GM12878 (cell line): ENCODE data around the gene USP2. TPM values are rescaled to one million over a fixed set of nuclear protein-coding genes. Genes with fewer than 3 reads are reported as not detected.

Experiments used
- ATAC-seq: fragments of 200-7000 bp; cut with Tn5 transposase; 3 replicates; pipeline ENCODE4 v1.9.1; 2020; ENCODE audit warnings: mild to moderate bottlenecking, moderate library complexity
- BruUV-seq: library from RNA; stranded (reverse); fragments of 400-500 nt; replicated peaks from 2 replicates; lab custom pipeline; 2021; lab: Mats Ljungman, UMichigan
- CTCF ChIA-PET: fragments of 300-600 bp; sonication (Branson Sonifier 250); formaldehyde crosslinking; extraction: SDS; loops from one replicate; lab custom pipeline; 2021; ENCODE audit warnings: inconsistent platforms; lab: Yijun Ruan, JAX
- POLR2A ChIA-PET: fragments of 350-600 bp; formaldehyde crosslinking; extraction: SDS; loops from one replicate; lab custom pipeline; 2021; ENCODE audit warnings: inconsistent platforms; lab: Charles Lee
- RAD21 ChIA-PET: fragments of 300-600 bp; sonication (Branson Sonifier 250); formaldehyde crosslinking; loops from one replicate; lab custom pipeline; 2023; ENCODE audit warnings: antibody characterized with exemption; ENCODE audit not compliant: unreplicated experiment; lab: Charles Lee
- SMC1A ChIA-PET: fragments of 300-600 bp; sonication (Branson Sonifier 250); formaldehyde crosslinking; loops from one replicate; lab custom pipeline; 2023; ENCODE audit not compliant: unreplicated experiment, uncharacterized antibody; lab: Charles Lee
- DNase-seq: peaks from one replicate; pipeline ENCODE4 v3.0.0-alpha.2; 2011; ENCODE audit warnings: low read depth, low spot score
- FAIRE-seq: peaks from 3 replicates; lab custom pipeline; 2011; peaks lifted over from hg19 to GRCh38; lab: Jason Lieb, UNC
- H2AFZ ChIP-seq: 2 replicates; pipeline ENCODE4 v1.6.0; 2011; ENCODE audit warnings: low read depth, low read length, control low read depth; ENCODE audit not compliant: control insufficient read depth
- H3K27ac ChIP-seq: 2 replicates; pipeline ENCODE4 v1.5.1; 2011; ENCODE audit warnings: control low read depth; ENCODE audit not compliant: control insufficient read depth, insufficient read depth
- H3K27me3 ChIP-seq, 2 experiments: replicated peaks in 1 of 2; 2 replicates each; pipeline versions ENCODE4 v1.6.0 to v1.6.1; 2011; ENCODE audit warnings: low read length in 1 of 2; ENCODE audit not compliant: control insufficient read depth in 2 of 2, insufficient read depth in 2 of 2
- H3K36me3 ChIP-seq, 2 experiments: 2 replicates each; pipeline ENCODE4 v1.5.1; 2011; ENCODE audit warnings: low read length in 1 of 2; ENCODE audit not compliant: control insufficient read depth in 2 of 2, insufficient read depth in 2 of 2
- H3K4me1 ChIP-seq: 2 replicates; pipeline ENCODE4 v1.6.1; 2011; ENCODE audit warnings: mild to moderate bottlenecking, low read length, moderate library complexity, mixed read lengths; ENCODE audit not compliant: control insufficient read depth, insufficient read depth
- H3K4me2 ChIP-seq: 2 replicates; pipeline ENCODE4 v1.6.0; 2011; ENCODE audit warnings: control low read depth; ENCODE audit not compliant: control insufficient read depth, insufficient read depth
- H3K4me3 ChIP-seq: fragments of 200-600 bp; sonication (generic); 2 replicates; pipeline ENCODE4 v1.5.1; 2016
- H3K79me2 ChIP-seq: 2 replicates; pipeline ENCODE4 v1.6.0; 2011; ENCODE audit warnings: low read length; ENCODE audit not compliant: control insufficient read depth, insufficient read depth
- H3K9ac ChIP-seq: 2 replicates; pipeline ENCODE4 v1.8.0; 2011; ENCODE audit warnings: low read length, control low read depth, mixed read lengths; ENCODE audit not compliant: control insufficient read depth, insufficient read depth
- H3K9me3 ChIP-seq: replicated peaks from 3 replicates; pipeline ENCODE4 v1.5.1; 2011; ENCODE audit warnings: mild to moderate bottlenecking, low read length; ENCODE audit not compliant: control insufficient read depth, insufficient read depth
- H4K20me1 ChIP-seq: 2 replicates; pipeline ENCODE4 v1.6.0; 2011; ENCODE audit not compliant: control insufficient read depth, insufficient read depth
- BACH1 ChIP-seq: fragments of 450-650 bp; IDR thresholded peaks from 2 replicates; pipeline ENCODE4 v1.6.1; 2017; ENCODE audit warnings: mild to moderate bottlenecking, borderline replicate concordance
- BCL11A ChIP-seq: IDR thresholded peaks from 2 replicates; pipeline ENCODE4 v1.6.1; 2011; ENCODE audit warnings: low read depth, low read length
- DPF2 ChIP-seq: fragments of 450-650 bp; IDR thresholded peaks from 2 replicates; pipeline ENCODE4 v1.6.1; 2017; ENCODE audit warnings: mild to moderate bottlenecking
- ELK1 ChIP-seq: IDR thresholded peaks from 2 replicates; pipeline ENCODE4 v1.6.1; 2012; ENCODE audit warnings: low read depth, low read length, improper control_type of control experiment
- GABPA ChIP-seq: IDR thresholded peaks from 2 replicates; pipeline ENCODE4 v1.6.1; 2014; ENCODE audit warnings: antibody characterized with exemption, low read depth, mild to moderate bottlenecking, inconsistent platforms
- IRF4 ChIP-seq: IDR thresholded peaks from 2 replicates; pipeline ENCODE4 v1.6.1; 2011; ENCODE audit warnings: low read depth, low read length
- JUNB ChIP-seq: IDR thresholded peaks from 2 replicates; pipeline ENCODE4 v1.6.1; 2016; ENCODE audit warnings: antibody characterized with exemption, mild to moderate bottlenecking
- KLF5 ChIP-seq: fragments of 450-650 bp; IDR thresholded peaks from 2 replicates; pipeline ENCODE4 v1.6.1; 2014; ENCODE audit warnings: mild to moderate bottlenecking; ENCODE audit not compliant: partially characterized antibody
- MYB ChIP-seq: fragments of 150-350 bp; IDR thresholded peaks from 2 replicates; pipeline ENCODE4 v1.6.1; 2014; ENCODE audit warnings: mild to moderate bottlenecking, low read depth, low read length, borderline replicate concordance
- NFXL1 ChIP-seq: fragments of 450-650 bp; IDR thresholded peaks from 2 replicates; pipeline ENCODE4 v1.6.1; 2017; ENCODE audit warnings: antibody characterized with exemption, mild to moderate bottlenecking, borderline replicate concordance
- SIX5 ChIP-seq: IDR thresholded peaks from 2 replicates; pipeline ENCODE4 v1.6.1; 2011; ENCODE audit warnings: mild to moderate bottlenecking, low read depth, low read length, moderate library complexity; ENCODE audit not compliant: severe bottlenecking
- SRF ChIP-seq, 2 experiments: IDR thresholded peaks; 2 replicates each; pipeline ENCODE4 v1.6.1; 2011; ENCODE audit warnings: low read depth in 2 of 2, low read length in 2 of 2, mild to moderate bottlenecking in 1 of 2, moderate library complexity in 1 of 2
- SUZ12 ChIP-seq: fragments of 200-600 bp; sonication (generic); IDR thresholded peaks from one replicate; pipeline ENCODE4 v1.6.1; 2018; ENCODE audit warnings: antibody characterized with exemption, mild to moderate bottlenecking; ENCODE audit not compliant: unreplicated experiment
- YBX1 ChIP-seq: fragments of 450-650 bp; IDR thresholded peaks from 2 replicates; pipeline ENCODE4 v1.6.1; 2016; ENCODE audit warnings: antibody characterized with exemption
- ZNF622 ChIP-seq: fragments of 450-650 bp; IDR thresholded peaks from 2 replicates; pipeline ENCODE4 v1.6.1; 2017; ENCODE audit warnings: mild to moderate bottlenecking, inconsistent platforms
- WGBS: methylation state at CpG from one replicate; pipeline ENCODE4 v1.1.6; 2016; ENCODE audit warnings: low lambda C conversion rate; ENCODE audit not compliant: insufficient replicate concordance, insufficient coverage; ENCODE audit errors: missing lambda C conversion rate; 5-methylcytosine and 5-hydroxymethylcytosine counted together
- in situ Hi-C: fragments of 300-500 bp; cut with MboI; formaldehyde crosslinking; loops from 9 replicates; pipeline ENCODE4 v1.14.3; 2018; ENCODE audit warnings: mixed read lengths
- intact Hi-C: fragments of 100-400 bp; cut with micrococcal nuclease; formaldehyde crosslinking; loops from one replicate; pipeline ENCODE4 v1.14.2; 2022; ENCODE audit not compliant: unreplicated experiment
- polyA plus RNA-seq, 11 experiments: library from polyadenylated mRNA; depleted of rRNA in 4 of 11; unstranded in 6 of 11; stranded (reverse) in 5 of 11; fragments of >200 nt; fragmentation: Nextera tagmentation in 4 of 11; fragmentation: Illumina TruSeq in 1 of 11; extraction: Ambion mirVana in 4 of 11; extraction: Trizol in 1 of 11; gene quantifications; 1 replicate in 1 of 11; 2 replicates in 10 of 11; pipeline versions ENCODE4 v1.2.1 to v1.2.3, GENCODE V29; 2011 to 2016; ENCODE audit warnings: inconsistent platforms in 2 of 11, missing spikeins in 2 of 11, low read depth in 1 of 11
- total RNA-seq, 4 experiments: library from RNA; depleted of rRNA in 3 of 4; stranded (reverse); fragments of >200 nt in 3 of 4; fragmentation: Illumina TruSeq in 1 of 4; extraction: Trizol in 1 of 4; gene quantifications; 2 replicates each; pipeline versions ENCODE4 v1.2.1 to v1.2.3, GENCODE V29; 2013 to 2021
- TF ChIP-seq, protein P1 (sequence below), 3 experiments: IDR thresholded peaks in 2 of 3; conservative IDR thresholded peaks in 1 of 3; 2 replicates each; pipeline ENCODE4 v1.5.1; 2011; ENCODE audit warnings: low read depth in 3 of 3, low read length in 3 of 3, mild to moderate bottlenecking in 3 of 3, control low read depth in 2 of 3, moderate library complexity in 2 of 3, inconsistent platforms in 1 of 3, mixed read lengths in 1 of 3; ENCODE audit not compliant: control insufficient read depth in 2 of 3, insufficient read depth in 1 of 3; ENCODE audit errors: extremely low read depth in 1 of 3
- TF ChIP-seq, protein P2 (sequence below): IDR thresholded peaks from 2 replicates; pipeline ENCODE4 v1.6.1; 2011; ENCODE audit warnings: low read depth, mild to moderate bottlenecking, low read length, moderate library complexity, borderline replicate concordance; ENCODE audit errors: extremely low read depth

The USP2 gene
- total and polyA plus RNA-seq, 10 of the 15 experiments (the other 5 are each of a cell fraction or from before 2014, with no cell fraction given), result 0.03 to 0.13 (median 0.06) TPM; not detected in 4

DNA sequence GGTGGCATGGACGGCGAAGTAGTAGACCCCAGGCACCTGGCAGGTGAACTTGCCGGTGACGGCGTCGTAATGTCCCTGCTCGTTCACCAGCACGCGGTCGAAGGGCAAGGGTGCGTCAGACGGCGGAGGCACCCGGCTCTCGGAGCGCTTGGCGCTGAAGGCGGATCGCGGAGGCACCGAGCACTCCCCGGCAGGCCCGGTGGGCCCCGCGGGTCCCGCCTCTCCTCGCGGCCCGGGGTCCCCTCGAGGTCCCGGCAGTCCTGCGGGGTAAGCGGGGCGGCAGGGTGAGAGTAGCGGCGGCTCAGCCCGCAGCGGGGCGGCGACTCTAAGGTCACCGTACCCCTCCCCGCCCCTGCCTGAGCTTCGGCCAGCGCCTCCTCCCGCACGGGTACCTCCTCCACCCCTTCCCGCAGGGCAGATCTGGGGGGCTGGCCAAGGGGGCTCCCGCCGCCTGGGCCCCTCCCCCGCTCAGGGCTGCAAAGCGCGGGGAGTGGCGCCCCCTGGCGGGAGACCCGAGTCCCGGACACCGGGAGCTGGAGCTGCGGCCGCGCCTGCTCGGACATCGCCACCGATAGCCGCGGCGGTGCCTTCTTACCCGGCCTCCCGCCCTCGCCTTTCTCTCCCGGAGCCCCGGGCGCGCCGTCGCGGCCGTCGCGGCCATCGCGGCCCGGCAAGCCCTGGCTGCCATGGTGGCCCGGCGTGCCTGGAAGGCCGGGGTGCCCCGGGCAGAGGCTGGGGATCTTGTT lies 41.7 kb downstream of the USP2 start (continued):
- TF ChIP-seq SUZ12, result peak; percentile 97
- no peak for TF ChIP-seq KLF5
- TF ChIP-seq, all 136 proteins: peak for 9

DNA sequence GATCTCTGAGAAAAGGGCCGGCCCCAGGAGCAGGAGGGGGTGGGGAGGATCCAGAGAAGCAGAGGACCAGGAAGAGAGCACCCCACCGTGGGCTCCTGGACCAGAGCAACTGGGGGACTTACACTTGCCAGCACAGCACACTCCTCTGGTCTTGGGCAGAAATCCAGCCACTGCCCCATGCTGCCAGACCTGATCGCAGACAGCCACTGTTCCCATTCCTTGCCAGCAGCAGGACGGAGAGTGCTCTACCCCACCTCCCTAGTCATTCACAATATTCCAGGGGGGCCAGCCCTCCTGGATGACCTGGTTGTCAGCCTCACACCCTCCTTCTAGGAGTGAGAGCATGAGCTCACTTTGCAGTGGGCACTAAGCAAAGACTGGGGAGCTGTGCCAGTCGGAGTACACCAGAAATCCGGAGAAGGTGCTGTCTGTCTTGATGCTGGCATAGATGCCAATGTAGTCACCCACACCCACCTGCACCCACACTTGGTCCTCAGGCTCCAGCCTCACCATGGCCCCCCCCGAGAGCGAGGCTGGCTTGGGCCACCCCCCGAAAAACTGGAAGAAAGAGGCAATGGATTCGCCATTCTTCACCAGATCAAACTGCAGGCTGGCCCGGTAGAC lies 42.4 kb downstream of the USP2 start:
- no peak for FAIRE-seq
- DNase-seq, result no peak
- no peaks in the 10 kb centered on the region for H4K20me1 ChIP-seq
- H3K4me3 ChIP-seq, result no peak overlapping the region
- H3K79me2 ChIP-seq, result peaks cover 13% of the 10 kb centered on the region
- intact Hi-C loops (loop anchor here (5.0 kb wide), 2 partner anchors 133 to 272 kb away; partner anchors contain the start of gene VPS11), in situ Hi-C loops (no loop called here)
- BruUV-seq, result no TSS peak
- ChIA-PET RAD21 (interaction anchor here (1.1 to 2.6 kb wide), 8 partner anchors 16 to 236 kb away, joined by 3 to 24 read pairs (median 4); no protein-coding TSS in a partner anchor), POLR2A (interaction anchor here (1.0 to 1.1 kb wide), 2 partner anchors 136 to 170 kb away, joined by 3 to 5 read pairs; partner anchors contain the start of gene NLRX1), CTCF (interaction anchor here (0.7 to 3.7 kb wide), 32 partner anchors 9 to 349 kb away, joined by 3 to 88 read pairs (median 6); partner anchors contain the start of genes CBL, MFRP, NLRX1 and USP2), SMC1A (interaction anchor here (0.7 to 2.6 kb wide), 5 partner anchors 10 to 78 kb away, joined by 3 to 23 read pairs (median 8); partner anchors contain the start of gene MCAM)
- H3K4me2 ChIP-seq, result no peak overlapping the region
- H3K9ac ChIP-seq, result no peak overlapping the region
- 70% methylated on average over 11 of the region's 11 CpGs for WGBS
- peaks cover 9 to 11% of the 10 kb centered on the region in 2 experiments for H3K27me3 ChIP-seq
- no peak overlapping the region for H2AFZ ChIP-seq
- H3K27ac ChIP-seq, result no peak overlapping the region
- H3K4me1 ChIP-seq, result peaks cover 8% of the 10 kb centered on the region
- H3K36me3 ChIP-seq, result no peaks in the 10 kb centered on the region
- H3K9me3 ChIP-seq, result no peaks in the 10 kb centered on the region
- ATAC-seq, result no peak
- TF ChIP-seq ELK1 (no peak), BACH1 (no peak), IRF4 (no peak), ZNF622 (no peak), BCL11A (no peak), NFXL1 (no peak), JUNB (no peak), SIX5 (no peak), SRF (IDR thresholded peaks at IDR 0.05; ENCODE audit: low read depth in 2 of 2, low read length in 2 of 2) (no peak), YBX1 (no peak), GABPA (no peak), MYB (no peak), DPF2 (no peak)
- TF ChIP-seq, protein P1, sequence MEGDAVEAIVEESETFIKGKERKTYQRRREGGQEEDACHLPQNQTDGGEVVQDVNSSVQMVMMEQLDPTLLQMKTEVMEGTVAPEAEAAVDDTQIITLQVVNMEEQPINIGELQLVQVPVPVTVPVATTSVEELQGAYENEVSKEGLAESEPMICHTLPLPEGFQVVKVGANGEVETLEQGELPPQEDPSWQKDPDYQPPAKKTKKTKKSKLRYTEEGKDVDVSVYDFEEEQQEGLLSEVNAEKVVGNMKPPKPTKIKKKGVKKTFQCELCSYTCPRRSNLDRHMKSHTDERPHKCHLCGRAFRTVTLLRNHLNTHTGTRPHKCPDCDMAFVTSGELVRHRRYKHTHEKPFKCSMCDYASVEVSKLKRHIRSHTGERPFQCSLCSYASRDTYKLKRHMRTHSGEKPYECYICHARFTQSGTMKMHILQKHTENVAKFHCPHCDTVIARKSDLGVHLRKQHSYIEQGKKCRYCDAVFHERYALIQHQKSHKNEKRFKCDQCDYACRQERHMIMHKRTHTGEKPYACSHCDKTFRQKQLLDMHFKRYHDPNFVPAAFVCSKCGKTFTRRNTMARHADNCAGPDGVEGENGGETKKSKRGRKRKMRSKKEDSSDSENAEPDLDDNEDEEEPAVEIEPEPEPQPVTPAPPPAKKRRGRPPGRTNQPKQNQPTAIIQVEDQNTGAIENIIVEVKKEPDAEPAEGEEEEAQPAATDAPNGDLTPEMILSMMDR (IDR thresholded peaks at IDR 0.05 in 2 of 3, conservative IDR thresholded peaks at IDR 0.05 in 1 of 3; ENCODE audit: control insufficient read depth in 2 of 3, extremely low read depth in 1 of 3, insufficient read depth in 1 of 3, low read depth in 3 of 3, low read length in 3 of 3), result no peak
- TF ChIP-seq, protein P2, sequence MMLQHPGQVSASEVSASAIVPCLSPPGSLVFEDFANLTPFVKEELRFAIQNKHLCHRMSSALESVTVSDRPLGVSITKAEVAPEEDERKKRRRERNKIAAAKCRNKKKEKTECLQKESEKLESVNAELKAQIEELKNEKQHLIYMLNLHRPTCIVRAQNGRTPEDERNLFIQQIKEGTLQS, result no peak
